ENCODE results near the gene NCOR2.
A peak's percentile ranks its signal among the peaks of the same experiment; 100 is the strongest.

The NCOR2 gene

DNA sequence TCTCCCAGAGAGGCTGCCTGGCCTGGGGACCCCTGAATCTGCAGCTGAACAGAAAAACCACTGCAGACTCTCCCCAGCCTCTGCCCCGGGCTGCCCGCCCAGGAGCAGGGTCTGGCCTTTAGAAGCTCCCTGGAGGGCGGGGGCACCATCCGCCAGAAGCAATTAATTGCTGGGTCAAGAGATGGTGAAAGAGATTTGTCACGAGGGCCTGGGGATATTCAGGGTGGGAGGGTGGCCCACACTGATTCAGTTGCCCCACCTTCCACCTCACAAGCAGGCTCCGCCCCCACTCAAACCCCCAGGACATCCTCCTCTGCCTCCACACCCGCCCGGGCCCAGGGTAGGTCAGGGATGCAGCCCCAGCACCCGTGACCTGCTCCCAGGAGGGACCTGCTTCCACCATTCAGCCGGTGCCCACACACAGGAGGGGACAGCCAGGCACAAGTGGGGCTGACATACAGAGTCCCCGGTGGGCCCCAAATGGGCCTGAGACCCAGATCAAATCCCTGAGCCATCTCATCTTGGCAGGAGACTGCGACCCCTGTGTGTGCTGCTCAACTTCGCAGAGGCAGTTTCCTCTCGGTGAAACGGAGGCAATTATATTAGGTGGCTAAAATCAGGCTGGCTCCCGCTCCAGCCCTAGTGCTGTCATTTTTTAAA, 23.0 kb downstream of the NCOR2 start:
- DNase-seq (ENCODE audit: low read depth, low spot score): peak; percentile 89

DNA sequence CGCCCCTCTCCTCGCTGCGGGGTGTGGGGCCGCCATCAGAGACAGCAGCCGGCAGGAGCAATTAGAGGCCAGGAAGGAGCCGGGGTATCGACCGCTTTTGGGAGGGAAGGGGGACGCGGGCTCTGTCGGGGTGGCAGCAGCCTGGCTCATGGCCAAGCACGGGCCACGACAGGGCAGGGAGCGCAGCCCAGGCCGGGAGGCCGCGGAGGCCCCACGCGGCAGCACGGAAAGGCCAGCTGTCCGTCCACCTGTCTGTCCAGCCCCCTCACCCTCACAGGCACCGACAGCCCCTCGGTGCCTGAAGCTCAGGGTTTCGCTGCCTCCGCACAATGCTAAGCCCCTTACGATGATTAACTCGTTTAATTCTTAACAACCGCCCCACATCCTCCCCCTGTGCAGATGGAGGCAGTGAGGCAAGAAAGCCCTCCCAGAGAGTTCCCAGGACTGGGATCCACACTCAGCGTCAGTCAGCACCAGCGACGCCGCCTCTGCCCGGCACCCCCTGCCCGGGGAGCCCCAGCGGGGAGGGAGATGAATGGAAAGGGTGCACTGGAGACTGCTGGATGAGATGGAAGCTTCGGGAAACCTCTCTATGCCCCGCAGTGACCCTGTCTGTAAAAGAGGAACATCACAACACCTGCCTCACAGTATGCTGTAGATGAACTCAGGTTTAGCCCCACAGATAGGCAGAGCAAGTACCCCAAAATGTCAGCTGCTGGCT, 23.7 kb downstream of the NCOR2 start:
- no peak for DNase-seq (ENCODE audit: low read depth, low spot score)

DNA sequence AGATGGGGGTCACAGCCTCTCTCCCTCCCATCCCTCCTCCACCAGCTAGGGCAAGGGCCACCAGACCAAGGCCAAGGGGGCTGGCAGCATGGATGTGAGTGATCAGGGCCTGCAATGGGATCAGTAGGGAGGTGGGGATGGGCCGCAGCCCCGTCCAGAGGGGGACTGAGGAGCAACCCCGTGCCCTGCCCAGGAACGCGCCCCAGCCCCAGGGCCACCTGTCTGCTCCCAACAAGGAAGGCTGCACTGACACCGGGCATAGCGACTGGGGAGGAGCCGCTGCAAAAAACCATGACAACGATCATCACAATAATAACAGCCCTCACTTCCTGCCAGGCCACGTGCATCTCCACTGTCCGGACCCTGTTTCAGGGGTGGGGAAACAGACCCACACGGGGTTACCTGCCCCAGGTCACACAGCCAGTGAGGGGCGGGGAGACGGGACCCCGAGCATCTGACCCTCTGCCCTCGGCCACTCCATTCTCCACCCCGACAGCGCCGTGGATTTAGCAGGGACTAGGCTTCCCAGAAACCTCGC, 24.3 kb downstream of the NCOR2 start:
- DNase-seq (ENCODE audit: low read depth, low spot score): peak; percentile 69

DNA sequence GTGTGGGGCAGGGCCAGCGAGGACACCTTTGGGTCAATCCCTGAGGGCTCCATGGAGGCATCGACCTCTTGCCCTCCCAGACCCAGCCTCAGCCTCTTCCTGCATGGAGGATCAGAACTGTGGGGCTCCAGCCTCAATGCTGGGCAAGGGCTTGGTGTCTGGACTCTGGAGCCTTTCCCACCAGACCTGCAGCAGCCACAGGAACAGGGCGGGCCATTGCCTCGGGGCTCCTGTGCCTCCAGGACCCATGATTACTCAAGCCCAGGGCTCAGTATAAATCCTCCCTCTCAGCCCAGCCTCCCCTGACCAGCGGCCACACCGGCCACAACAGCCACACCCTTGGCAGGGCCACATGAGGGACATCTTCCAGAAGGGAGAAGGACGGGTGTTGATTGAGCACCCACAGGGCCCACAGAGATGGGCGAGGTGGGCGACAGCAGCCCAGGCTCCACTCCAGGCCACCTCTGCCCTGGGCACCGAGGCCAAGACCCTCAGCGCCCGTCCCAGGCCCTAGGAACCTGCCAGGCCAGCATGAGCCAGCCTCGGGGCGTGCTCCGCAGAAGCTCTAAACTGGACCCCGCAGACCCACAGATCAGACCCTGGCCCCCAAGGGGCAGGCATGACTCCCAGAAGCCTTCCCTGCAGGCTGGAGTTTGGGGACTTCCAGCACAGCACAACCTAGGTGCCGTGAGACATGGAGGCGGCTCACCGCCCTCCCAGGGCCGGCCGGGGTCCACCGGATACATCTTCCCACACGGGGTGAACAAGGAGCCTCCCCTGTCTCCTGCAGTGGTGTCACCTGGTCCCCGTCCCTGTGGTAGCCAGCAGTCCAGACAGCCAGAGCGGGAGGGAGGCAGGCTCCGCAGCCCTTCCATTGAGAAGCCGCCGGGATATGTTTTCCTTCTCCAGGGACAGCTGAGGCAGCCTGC, 25.1 kb downstream of the NCOR2 start:
- peak; percentile 37 for DNase-seq (ENCODE audit: low read depth, low spot score)

DNA sequence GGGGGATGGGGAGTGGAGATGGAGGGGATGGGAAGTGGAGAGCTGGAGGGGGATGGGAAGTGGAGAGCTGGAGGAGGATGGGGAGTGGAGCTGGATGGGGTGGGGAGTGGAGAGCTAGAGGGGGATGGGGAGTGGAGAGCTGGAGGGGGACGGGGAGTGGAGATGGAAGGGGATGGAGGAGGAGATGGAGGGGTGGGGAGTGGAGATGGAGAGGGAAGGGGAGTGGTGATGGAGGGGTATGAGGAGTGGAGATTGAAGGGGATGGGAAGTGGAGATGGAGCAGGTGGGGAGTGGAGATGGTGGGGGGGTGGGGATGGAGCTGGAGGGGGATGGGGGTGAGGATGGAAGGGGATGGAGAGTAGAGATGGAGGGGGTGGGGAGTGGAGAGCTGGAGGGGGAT, 26.1 kb downstream of the NCOR2 start:
- DNase-seq (ENCODE audit: low read depth, low spot score): no peak

DNA sequence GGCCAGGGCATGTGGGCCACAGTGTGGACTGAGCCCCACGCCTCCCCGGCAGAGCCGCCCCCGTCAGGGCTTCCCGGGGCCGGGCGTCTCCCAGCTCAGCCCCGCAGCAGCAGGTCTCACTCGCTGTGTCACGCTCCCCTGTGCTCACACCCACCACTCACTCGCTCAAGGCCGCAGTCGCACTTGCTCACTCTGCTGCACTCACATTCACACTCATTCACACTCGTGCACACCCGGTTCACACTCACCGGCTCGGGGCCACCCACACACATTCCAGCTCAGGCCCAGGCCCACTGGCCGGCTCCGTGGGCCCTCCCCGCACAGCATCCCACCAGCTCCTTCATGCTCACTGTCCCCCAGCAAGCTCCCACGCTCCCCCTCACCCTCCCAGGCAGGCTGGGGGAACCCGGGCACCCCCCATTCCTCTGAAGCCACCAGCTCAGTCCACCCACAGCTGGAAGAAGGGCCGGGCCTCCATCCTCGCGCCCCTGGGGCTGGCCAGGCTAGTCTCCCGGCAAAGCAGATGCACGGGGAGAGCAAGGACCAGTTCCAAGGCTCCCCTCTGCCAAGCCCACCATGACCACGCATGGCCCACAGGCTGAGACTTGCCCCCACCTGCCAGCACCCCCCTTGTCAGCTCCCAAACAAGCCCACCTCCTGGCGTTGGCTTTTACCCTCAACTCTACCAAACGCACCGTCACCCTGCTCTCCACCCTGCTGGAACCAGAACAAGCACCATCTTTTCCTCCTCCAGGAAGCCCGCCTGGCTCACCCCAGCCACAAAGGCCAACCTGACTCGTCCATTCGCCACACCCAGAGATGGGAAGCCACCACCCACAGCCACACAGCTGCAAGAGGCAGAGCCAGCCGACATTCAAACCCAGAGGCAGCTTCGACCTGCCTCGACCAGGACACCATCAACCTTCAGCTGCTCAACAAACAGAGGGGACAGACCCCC, 28.0 kb downstream of the NCOR2 start:
- no peak for DNase-seq (ENCODE audit: low read depth, low spot score)

DNA sequence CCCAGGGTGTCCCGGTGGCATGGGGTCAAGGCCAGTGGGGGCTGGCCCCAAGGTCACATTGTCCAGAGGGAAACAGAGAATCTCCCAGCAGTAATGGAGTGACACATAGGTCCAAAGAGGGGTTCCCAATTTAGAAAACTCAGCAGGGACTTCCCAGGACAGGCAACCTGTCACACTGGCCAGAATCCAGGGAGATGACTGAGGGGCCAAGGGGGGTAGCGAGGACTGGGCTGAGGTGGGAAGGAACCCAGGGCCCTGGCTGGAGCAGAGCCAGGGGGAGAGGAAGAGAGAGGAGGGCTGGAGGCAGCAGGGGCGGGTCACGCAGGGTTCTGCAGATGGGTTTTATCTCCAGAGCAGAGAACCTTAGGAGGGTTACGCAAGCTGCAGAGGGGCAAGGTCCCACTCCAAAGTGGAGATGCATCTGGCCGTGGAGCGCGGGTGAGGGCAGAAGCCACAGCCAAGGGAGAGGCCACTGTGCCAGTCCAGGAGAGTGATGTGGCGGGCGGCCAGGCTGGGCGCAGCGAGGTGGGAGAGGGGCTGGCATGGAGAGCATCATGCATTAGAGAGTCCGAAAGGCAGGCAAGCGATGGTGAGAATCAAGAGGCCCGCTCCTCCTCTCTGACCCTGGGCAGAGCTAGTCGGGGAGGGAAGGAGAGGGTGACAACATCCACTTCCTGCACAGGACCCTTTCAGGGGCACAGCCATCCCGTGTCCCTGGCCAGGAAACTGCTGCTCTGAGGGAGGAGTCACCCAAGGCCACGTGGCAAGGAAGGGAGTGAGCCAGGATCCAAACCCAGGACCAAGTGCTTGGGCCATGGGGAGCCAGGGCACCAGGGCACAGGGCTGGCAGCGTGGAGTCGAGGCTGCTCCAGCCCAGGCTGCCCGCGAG, 29.0 kb downstream of the NCOR2 start:
- no peak for DNase-seq (ENCODE audit: low read depth, low spot score)

DNA sequence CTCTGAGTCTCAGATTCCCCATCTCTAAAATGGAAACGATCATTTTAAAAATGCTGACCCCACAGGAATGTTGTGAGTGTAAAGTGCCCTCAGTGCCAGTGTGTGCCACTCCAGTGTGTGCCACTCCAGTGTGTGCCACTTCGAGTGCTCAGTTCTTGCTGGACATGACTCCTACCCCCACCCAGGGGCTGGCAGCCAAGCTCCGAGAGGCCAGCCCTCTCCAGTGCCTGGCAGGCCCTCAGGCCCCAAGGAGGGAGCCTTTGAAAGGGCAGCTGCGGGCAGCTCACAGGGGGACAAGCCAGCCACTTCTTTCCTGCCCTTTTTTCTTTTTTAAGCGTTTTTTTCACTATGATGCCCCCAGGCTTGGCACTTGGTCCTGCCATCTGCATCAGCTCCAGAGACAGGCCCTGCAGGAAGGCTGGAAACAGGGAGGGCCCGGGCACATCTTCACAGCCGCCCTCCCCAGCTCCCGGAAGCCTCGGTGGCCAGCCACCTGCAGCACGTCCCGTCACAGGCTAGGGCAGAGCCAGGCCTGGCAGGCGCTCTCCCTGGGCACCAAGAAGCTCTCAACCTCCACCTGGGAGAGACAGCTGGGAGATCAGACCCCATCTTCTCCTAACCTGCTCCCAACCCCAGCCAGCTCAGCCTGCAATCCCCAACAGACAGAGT, 29.8 kb downstream of the NCOR2 start:
- no peak for DNase-seq (ENCODE audit: low read depth, low spot score)

DNA sequence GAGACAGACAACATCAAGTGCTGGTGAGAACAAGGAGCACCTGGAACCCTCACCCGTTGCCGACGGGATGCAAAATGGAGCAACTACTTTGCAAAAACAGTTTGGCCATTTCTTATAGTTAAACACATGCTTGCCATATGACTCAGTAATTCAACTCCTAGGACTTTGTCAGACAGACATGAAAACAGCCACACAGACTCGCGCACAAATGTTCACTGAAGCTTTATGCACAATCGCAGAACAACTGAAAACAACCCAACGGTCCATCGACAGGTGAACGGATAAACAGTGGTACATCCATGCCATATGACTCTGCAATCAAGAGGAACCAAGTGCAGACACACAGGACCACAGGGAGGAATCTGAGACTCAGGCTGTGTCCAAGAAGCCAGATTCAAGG, 30.8 kb downstream of the NCOR2 start:
- DNase-seq (ENCODE audit: low read depth, low spot score): no peak

DNA sequence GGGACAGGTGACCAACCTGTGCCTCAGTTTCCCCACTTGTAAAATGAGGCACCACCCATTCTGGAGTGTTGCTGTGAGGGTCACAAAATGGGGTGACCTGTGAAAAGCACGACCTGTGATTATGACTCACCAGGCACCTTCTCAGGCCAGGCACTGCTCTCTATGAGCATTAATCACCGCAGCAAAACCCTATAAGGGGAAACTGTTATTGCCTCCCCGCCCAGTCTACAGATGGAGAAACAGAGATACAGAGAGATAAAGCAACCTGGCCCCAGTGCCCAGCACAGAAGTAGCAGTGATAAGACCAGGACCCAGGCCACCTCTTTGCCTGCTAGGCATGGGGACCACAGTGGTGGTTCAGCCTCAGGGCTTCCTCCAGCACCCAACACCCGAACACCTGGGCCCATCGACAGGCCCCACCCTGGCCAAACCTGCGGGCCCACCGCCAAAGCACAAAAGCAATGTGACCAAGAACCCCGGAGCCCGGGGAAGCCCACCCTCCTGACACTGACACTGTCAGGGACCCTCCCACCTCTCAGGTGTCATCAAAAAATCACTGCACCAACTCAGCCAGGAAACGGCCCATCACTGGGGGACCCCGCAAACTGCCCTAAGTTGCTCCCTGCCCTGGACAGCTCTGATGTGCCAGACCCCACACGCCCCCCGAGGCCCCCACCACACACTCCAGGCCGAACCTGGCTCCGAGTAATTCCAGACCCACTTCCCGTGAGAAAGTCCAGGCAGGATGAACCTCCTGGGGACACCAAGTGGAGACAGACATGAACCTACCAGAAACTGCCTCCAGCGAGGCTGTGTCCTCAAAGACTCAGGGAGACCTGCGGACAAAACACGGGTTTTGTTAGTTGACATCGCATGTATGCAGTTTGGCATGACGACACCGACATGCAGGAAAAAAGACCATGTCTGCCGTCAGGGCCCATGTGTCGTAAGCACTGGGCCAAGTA, 32.4 kb downstream of the NCOR2 start:
- DNase-seq (ENCODE audit: low read depth, low spot score): no peak

DNA sequence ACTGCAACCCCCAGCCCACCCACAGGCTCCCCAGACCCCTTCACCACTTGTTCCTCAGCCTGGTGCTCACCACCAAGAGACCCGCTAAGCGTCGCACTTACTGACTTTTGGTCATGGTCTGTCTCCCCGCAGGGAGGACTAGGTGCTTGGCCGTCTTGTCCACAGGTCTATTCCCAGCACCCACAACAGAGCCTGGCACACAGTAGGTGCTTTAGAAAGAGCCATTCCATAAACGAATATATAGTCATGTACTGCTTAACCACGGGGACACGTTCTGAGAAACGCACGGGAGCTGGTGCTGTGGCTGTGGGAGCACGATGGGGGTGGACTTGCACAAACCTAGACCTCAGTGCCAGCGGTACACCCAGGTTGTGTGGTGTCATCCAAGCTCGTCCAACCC, 34.0 kb downstream of the NCOR2 start:
- no peak for DNase-seq (ENCODE audit: low read depth, low spot score)

DNA sequence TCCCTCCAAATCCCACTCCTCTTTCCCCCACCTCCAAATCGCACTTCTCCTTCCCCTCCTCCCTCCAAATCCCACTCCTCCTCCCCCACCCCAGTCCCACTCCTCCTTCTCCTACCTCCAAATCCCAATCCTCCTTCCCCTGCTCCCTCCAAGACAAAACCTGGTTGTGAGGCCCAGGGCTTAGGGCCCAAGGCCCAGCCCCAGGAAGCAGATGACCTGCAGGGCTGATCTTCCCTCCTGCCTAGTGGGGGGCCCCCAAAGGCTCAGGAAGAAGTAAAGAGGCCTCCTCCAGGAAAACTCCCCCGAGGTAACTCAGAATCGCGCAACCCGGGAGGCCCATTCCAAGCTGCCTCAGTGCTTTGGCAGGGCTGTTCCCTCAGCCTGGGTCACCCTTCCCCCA, 34.4 kb downstream of the NCOR2 start:
- no peak for DNase-seq (ENCODE audit: low read depth, low spot score)

DNA sequence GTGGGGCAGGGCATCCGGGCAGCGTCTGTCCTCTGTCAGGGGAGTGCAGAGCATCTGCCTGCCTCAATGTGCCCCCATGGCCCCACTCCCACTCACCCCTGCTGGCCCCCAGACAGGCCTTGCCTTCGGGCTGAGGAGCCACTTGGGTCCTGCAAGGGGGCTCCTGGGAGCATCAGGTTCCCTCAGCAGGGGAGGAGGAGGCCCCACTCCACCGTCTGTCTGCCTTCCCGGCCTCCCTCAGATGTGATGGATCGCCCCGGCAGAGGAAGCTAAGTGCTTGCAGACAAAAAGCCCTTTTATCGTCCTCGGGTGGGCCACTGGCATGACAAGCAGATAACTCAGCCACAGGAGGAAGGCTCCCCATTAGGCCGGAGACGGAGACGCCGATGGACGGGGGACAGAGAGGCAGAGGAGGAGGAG, 35.1 kb downstream of the NCOR2 start:
- no peak for DNase-seq (ENCODE audit: low read depth, low spot score)

DNA sequence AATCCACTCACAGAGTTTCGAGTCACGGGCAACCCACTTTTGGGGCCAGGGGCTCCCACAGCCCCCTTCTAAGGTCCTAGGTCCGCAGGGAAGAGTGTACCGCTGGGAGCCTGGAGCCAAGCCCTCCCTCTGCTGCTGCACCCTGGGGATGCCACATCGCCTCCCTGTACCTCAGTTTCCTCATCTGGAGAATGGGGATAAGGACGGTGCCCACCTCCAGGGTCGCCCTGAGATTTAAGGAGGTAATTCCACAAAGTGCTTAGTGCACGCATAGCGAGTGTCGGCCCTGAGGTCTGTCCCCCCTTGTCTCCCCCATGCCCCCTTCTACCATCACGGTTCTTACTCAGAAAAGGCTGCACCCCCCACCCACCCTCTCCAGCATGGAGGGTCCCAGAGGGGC, 35.5 kb downstream of the NCOR2 start:
- no peak for DNase-seq (ENCODE audit: low read depth, low spot score)

DNA sequence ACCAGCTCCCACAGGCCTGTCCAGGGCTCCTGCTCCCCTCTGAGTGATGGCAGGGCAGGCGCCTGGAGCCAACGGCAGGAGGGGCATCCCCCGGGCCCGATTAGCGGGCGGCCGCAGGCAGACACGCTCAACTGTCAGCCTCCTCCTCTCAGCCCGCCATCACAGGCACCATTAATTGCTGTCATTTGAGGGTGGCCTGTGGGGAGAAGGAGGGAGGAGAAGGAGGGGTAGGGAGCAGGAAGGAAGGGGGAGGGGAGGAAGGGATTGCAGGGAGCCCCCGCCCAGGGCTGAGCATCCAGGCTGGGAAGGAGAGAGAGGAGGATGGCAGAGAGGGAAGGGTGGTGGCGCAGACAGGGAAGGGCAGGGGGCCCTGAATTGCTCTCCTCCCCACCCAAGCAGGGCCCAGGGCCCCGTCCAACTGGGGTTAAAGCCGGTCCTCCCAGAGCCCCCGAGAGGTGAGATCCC, 36.1 kb downstream of the NCOR2 start:
- DNase-seq (ENCODE audit: low read depth, low spot score): peak; percentile 68

DNA sequence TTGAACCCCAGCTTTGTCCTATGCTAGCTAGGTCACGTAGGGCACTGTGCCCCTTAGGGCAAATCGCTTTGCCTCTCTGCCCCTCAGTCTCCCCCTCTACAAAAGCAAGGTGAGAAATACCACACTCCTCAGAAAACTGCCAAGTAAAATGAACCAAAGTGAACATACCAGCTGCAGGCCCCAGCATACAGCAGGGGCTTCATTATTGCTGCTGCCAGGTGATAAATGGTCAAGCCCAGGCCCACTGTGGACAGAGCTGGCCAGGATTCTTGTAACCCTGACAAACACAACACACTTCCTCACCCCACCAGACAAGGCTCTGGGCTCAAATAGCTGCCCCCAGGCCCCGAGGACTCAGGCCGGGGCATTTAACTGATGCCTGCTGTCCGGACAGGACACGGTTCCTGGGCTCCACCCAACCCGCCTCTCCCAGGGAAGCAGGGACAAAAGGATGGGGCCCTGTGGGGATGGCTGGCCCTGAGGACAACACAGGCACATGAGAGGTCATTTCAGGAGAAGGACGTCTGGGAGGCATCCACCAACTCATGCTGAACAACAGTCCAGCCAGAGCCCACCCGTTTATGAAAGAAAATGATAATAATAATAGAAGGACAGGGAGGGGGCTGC, 36.7 kb downstream of the NCOR2 start:
- no peak for DNase-seq (ENCODE audit: low read depth, low spot score)

DNA sequence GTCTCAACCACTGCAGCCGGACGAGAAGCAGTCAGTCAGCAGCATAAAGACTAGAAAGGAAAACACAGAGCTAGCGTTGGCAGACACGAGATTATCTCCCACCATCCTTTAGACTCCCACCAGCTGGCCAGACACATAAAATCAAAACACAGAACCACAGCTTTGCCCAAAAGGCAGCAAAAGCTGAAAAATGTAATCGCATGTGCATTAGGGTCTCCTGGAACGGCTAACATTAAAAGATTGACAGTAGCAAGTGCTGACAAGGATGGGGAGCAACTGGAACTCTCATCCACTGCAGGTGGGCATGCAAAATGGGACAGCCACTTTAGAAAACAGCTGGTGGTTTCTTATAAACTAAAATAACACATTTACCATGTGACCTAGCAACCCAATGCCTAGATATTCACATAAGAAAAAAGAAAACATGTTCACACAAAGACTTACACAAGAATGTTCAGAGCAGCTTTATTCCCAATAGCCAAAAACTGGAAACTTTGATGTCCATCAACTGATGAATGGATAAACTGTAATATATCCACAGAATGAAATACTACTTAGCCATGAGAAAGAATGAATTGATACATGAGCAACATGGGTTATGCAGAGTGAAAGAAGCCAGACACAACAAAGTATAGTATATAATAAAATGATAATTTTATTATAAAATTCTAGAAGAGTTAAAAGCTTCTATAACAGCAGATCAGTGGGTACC, 37.7 kb downstream of the NCOR2 start:
- DNase-seq (ENCODE audit: low read depth, low spot score): no peak
